MM.1S (cell line): Measurements from ENCODE around the gene URB1.

Source experiments
- EZH2phosphoT487 ChIP-seq: fragments of 300-600 bp; sonication (generic); IDR thresholded peaks from 2 replicates; pipeline ENCODE4 v1.6.1; 2018; ENCODE audit warnings: antibody characterized with exemption, low read length
- TF ChIP-seq, protein P1 (sequence below): fragments of 300-600 bp; sonication (generic); IDR thresholded peaks from 2 replicates; pipeline ENCODE4 v1.5.1; 2016; ENCODE audit warnings: antibody characterized with exemption, low read length, mixed read lengths

DNA sequence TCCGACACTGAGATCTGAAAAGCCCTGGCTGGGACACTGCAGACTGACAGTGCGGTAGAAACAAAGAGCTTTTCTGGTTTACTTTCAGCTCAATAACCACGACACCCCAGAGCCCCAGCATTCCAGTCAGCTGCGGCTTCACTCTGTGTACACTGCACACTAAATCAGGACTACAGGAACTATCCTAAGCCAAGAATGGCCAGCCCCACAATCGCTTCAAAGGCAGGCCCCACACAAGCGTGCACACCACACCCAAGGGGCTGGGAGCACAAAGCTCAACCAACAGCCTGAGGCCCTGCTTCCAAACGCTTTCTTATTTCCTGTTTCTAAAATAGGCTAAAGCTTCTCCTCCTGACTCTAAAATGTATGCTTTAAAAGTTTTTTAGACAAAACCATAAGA lies 28.4 kb downstream of the URB1 start:
- TF ChIP-seq, protein P1, sequence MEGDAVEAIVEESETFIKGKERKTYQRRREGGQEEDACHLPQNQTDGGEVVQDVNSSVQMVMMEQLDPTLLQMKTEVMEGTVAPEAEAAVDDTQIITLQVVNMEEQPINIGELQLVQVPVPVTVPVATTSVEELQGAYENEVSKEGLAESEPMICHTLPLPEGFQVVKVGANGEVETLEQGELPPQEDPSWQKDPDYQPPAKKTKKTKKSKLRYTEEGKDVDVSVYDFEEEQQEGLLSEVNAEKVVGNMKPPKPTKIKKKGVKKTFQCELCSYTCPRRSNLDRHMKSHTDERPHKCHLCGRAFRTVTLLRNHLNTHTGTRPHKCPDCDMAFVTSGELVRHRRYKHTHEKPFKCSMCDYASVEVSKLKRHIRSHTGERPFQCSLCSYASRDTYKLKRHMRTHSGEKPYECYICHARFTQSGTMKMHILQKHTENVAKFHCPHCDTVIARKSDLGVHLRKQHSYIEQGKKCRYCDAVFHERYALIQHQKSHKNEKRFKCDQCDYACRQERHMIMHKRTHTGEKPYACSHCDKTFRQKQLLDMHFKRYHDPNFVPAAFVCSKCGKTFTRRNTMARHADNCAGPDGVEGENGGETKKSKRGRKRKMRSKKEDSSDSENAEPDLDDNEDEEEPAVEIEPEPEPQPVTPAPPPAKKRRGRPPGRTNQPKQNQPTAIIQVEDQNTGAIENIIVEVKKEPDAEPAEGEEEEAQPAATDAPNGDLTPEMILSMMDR: no peak
- no peak for TF ChIP-seq EZH2phosphoT487
